Esophagus squamous epithelium (tissue), 5 donors: ENCODE measurements around the gene CLMP. TPM values are rescaled to one million over a fixed set of nuclear protein-coding genes. Genes with fewer than 3 reads are reported as not detected.
"Not testable (repeated sequence)": the region's sequence is repeated elsewhere in the genome, so short reads cannot be mapped to it uniquely, and the experiment has no call there.

Experiments
- DNase-seq: peaks from one replicate; lab custom pipeline; 2025; lab: John Stamatoyannopoulos, UW
- H3K27ac ChIP-seq, 4 donors: fragments of 200-600 bp; sonication (generic); one replicate each; pipeline ENCODE4 v1.5.1; 2016 to 2019; ENCODE audit warnings: mild to moderate bottlenecking in 1 of 4
- H3K27me3 ChIP-seq, 4 donors: fragments of 200-600 bp; sonication (generic); 1 replicate in 3 of 4; 2 replicates in 1 of 4; pipeline versions ENCODE4 v1.5.1 to v1.6.0; 2017 to 2021; ENCODE audit warnings: antibody characterized with exemption in 1 of 4
- H3K36me3 ChIP-seq, 3 donors: fragments of 200-600 bp; sonication (generic); one replicate each; pipeline ENCODE4 v1.5.1; 2016 to 2019
- H3K4me1 ChIP-seq, 3 donors: fragments of 200-600 bp; sonication (generic); one replicate each; pipeline ENCODE4 v1.5.1; 2017 to 2019
- H3K4me3 ChIP-seq, 4 donors: fragments of 200-600 bp; sonication (generic); 1 replicate in 3 of 4; 2 replicates in 1 of 4; pipeline ENCODE4 v1.5.1; 2016 to 2019; ENCODE audit warnings: mild to moderate bottlenecking in 2 of 4, moderate library complexity in 1 of 4
- H3K9me3 ChIP-seq, 3 donors: fragments of 200-600 bp; sonication (generic); one replicate each; pipeline ENCODE4 v1.5.1; 2016 to 2019
- CTCF ChIP-seq, 6 experiments: fragments of 450-650 bp in 4 of 6; fragments of 200-600 bp in 2 of 6; sonication (generic) in 2 of 6; IDR thresholded peaks; one replicate each; pipeline ENCODE4 v1.5.1; 2016 to 2019; ENCODE audit warnings: antibody characterized with exemption in 6 of 6, mild to moderate bottlenecking in 4 of 6, moderate library complexity in 4 of 6
- POLR2A ChIP-seq, 4 donors: fragments of 450-650 bp; IDR thresholded peaks; one replicate each; pipeline ENCODE4 v1.6.1; 2017; ENCODE audit warnings: antibody characterized with exemption in 4 of 4, mild to moderate bottlenecking in 4 of 4, moderate library complexity in 3 of 4
- WGBS, 2 donors: methylation state at CpG; one replicate each; pipeline ENCODE4 v1.1.5; 2018; 5-methylcytosine and 5-hydroxymethylcytosine counted together
- intact Hi-C: fragments of 100-400 bp; cut with DNase I; formaldehyde crosslinking; loops from one replicate; pipeline ENCODE4 v1.15.0; 2022
- total RNA-seq, 4 donors: library from RNA; depleted of rRNA; stranded (reverse); fragments of >200 nt; gene quantifications; one replicate each; pipeline ENCODE4 v1.1.0, GENCODE V29; 2016
- donor health status: DM: yes; HTN: yes; CAD: no.

Gene CLMP
- total RNA-seq, 4 donors from 2014 or later = 4.8 to 47.9 (median 15.2) TPM

GRCh38 chr11:123152951-123153350 lies 42.1 kb downstream of the CLMP start:
- Histone ChIP-seq H3K4me1 (no peaks in the 10 kb centered on the region), H3K9me3 (no peaks in the 10 kb centered on the region), H3K36me3 (no peaks in the 10 kb centered on the region), H3K27me3 (no peaks in the 10 kb centered on the region), H3K4me3 (no peak overlapping the region), H3K27ac (no peak overlapping the region)
- 61 to 82% methylated on average over 9 of the region's 9 CpGs for WGBS, 2 donors
- TF ChIP-seq CTCF (IDR thresholded peaks at IDR 0.05) (no peak), POLR2A (IDR thresholded peaks at IDR 0.05) (no peak)
- no peak for DNase-seq
- intact Hi-C loops = no loop called here

GRCh38 chr11:123152346-123152745 lies 42.7 kb downstream of the CLMP start:
- DNase-seq, H3K27me3 ChIP-seq: not testable (repeated sequence)

GRCh38 chr11:123151796-123152195 lies 43.3 kb downstream of the CLMP start:
- H3K4me3 ChIP-seq = no peak overlapping the region
- intact Hi-C loops = no loop called here
- H3K9me3 ChIP-seq = no peaks in the 10 kb centered on the region
- H3K27ac ChIP-seq = no peak overlapping the region
- no peaks in the 10 kb centered on the region for H3K4me1 ChIP-seq
- no peaks in the 10 kb centered on the region for H3K36me3 ChIP-seq
- TF ChIP-seq CTCF (IDR thresholded peaks at IDR 0.05) (no peak), POLR2A (IDR thresholded peaks at IDR 0.05) (no peak)
- 68 to 73% methylated on average over 2 of the region's 2 CpGs for WGBS, 2 donors
- H3K27me3 ChIP-seq = no peaks in the 10 kb centered on the region
- DNase-seq = no peak

More at GRCh38 chr11:123152346-123152745, 42.7 kb downstream of the CLMP start:
- intact Hi-C loops, H3K36me3 ChIP-seq, H3K27ac ChIP-seq, H3K4me1 ChIP-seq, H3K4me3 ChIP-seq, H3K9me3 ChIP-seq: not testable (repeated sequence)
- 89 to 91% methylated on average over 5 of the region's 5 CpGs for WGBS, 2 donors

- Histone ChIP-seq H3K4me3 (no peak overlapping the region), H3K27me3 (no peaks in the 10 kb centered on the region), H3K27ac (no peak overlapping the region), H3K9me3 (no peaks in the 10 kb centered on the region), H3K36me3 (no peaks in the 10 kb centered on the region), H3K4me1 (peaks cover 0 to 4% (median 0%) of the 10 kb centered on the region in 3 donors)
- WGBS, 2 donors = 82 to 89% methylated on average over 3 of the region's 3 CpGs
- intact Hi-C loops = no loop called here
- TF ChIP-seq POLR2A (IDR thresholded peaks at IDR 0.05) (no peak), CTCF (IDR thresholded peaks at IDR 0.05) (no peak)
- DNase-seq = no peak
These were observed 43.7 kb downstream of the CLMP start for GRCh38 chr11:123151366-123151765.

- H3K4me1 ChIP-seq = peaks cover 0 to 8% (median under 1%) of the 10 kb centered on the region in 3 donors
- intact Hi-C loops = no loop called here
These were observed 44.2 kb downstream of the CLMP start for GRCh38 chr11:123150882-123151281.

More at GRCh38 chr11:123150882-123151281, 44.2 kb downstream of the CLMP start:
- DNase-seq = no peak
- Histone ChIP-seq H3K27ac (no peak overlapping the region), H3K27me3 (no peaks in the 10 kb centered on the region), H3K4me3 (no peak overlapping the region), H3K9me3 (no peaks in the 10 kb centered on the region), H3K36me3 (no peaks in the 10 kb centered on the region)
- TF ChIP-seq POLR2A (IDR thresholded peaks at IDR 0.05) = no peak
- no peak for TF ChIP-seq CTCF (IDR thresholded peaks at IDR 0.05)
- WGBS, 2 donors = 93 to 100% methylated on average over 2 to 4 of the region's 6 CpGs
